ENCODE data around the gene TEX52. TPM values are rescaled to one million over a fixed set of nuclear protein-coding genes. Genes with fewer than 3 reads are reported as not detected.
A peak's percentile ranks its signal among the peaks of the same experiment; 100 is the strongest.

The TEX52 gene
- 1 to 10 TPM in 1 of 4 donors, under 1 TPM in 1, not detected in 2; 0.22 to 2.5 TPM for polyA plus RNA-seq
- long read RNA-seq, donor 1, result 0 reads
- long read RNA-seq, donor 2, result 0 reads
- long read RNA-seq, donor 3, result 0 reads
- long read RNA-seq, donor 4, result 0 reads
- long read RNA-seq, donor 5, result 0 reads
- long read RNA-seq, donor 6, result 0 reads
- long read RNA-seq, donor 7, result 0 reads
- long read RNA-seq, donor 8, result 0 reads
- long read RNA-seq, donor 9, result 0 reads
- long read RNA-seq, donor 10, result 0 reads

DNA sequence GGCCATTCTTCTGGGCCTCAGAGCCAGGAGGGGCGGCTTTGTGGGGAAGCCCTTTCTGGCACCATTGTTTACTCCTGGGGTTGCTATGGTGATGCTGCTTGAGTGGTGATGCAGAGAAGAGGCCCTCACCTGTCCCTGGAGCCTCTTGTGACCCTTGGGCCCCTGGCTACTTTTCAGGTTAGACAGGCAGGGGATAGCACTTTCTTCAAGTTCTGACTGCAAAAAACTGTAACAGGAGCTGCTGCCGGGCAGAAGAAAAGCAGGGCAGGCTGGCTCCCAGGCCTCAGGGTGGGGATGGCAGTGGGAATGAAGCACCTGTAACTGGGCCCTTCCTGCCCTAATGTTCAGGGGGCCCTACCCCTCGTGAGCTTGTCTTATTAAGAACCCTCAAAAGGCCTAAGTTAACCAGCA lies at the start of gene TEX52:
TEX52 (minus strand) TSS at position 19 of the 411 bp plus-strand sequence; CDS start at position 6, 13 bp downstream.
- H3K9me3 ChIP-seq (ENCODE audit: control insufficient read depth in 2 of 2, insufficient read depth in 1 of 2, low read depth in 1 of 2, low read length in 1 of 2), result no peaks in the 10 kb centered on the region
- peaks cover 0 to 39% (median 3%) of the 10 kb centered on the region in 3 donors for H3K4me1 ChIP-seq (ENCODE audit: control insufficient read depth in 3 of 3, insufficient read depth in 2 of 3, low read depth in 1 of 3, low read length in 2 of 3)
- H3K4me3 ChIP-seq (ENCODE audit: low read depth in 1 of 3, low read length in 3 of 3), result no peak within 1 kb of the TSS
- H3K27me3 ChIP-seq (ENCODE audit: control insufficient read depth in 3 of 3, insufficient read depth in 3 of 3, low read length in 3 of 3), result no peaks in the 10 kb centered on the region
- FAIRE-seq (no peak), DNase-seq (peak in 1 of 2 donors; percentile 62)
- H3K27ac ChIP-seq (ENCODE audit: low read depth in 1 of 3, low read length in 2 of 3), result peak within 1 kb of the TSS in 1 of 3 donors; percentile 26
- 34 to 78% (median 58%) methylated on average over 3 of the region's 3 CpGs for WGBS, 3 donors
- H3K36me3 ChIP-seq (ENCODE audit: control insufficient read depth in 3 of 3, insufficient read depth in 2 of 3, low read depth in 1 of 3, low read length in 3 of 3), result peaks cover 0 to 23% (median 0%) of the 10 kb centered on the region in 3 donors

- FAIRE-seq, result no peak
- H3K27ac ChIP-seq (ENCODE audit: low read depth in 1 of 3, low read length in 2 of 3), result no peak overlapping the region
- no peaks in the 10 kb centered on the region for H3K9me3 ChIP-seq (ENCODE audit: control insufficient read depth in 2 of 2, insufficient read depth in 1 of 2, low read depth in 1 of 2, low read length in 1 of 2)
- no peaks in the 10 kb centered on the region for H3K4me1 ChIP-seq (ENCODE audit: control insufficient read depth in 3 of 3, insufficient read depth in 2 of 3, low read depth in 1 of 3, low read length in 2 of 3)
- H3K4me3 ChIP-seq (ENCODE audit: low read depth in 1 of 3, low read length in 3 of 3), result no peak overlapping the region
- no peak for DNase-seq
- no peaks in the 10 kb centered on the region for H3K36me3 ChIP-seq (ENCODE audit: control insufficient read depth in 3 of 3, insufficient read depth in 2 of 3, low read depth in 1 of 3, low read length in 3 of 3)
- 94 to 97% (median 95%) methylated on average over 2 of the region's 2 CpGs for WGBS, 3 donors
- no peaks in the 10 kb centered on the region for H3K27me3 ChIP-seq (ENCODE audit: control insufficient read depth in 3 of 3, insufficient read depth in 3 of 3, low read length in 3 of 3)
Measured at GRCh38 chr12:2904260-2904659, 47.4 kb upstream of the TEX52 start.

- H3K27ac ChIP-seq (ENCODE audit: low read depth in 1 of 3, low read length in 2 of 3), result no peak overlapping the region
- no peaks in the 10 kb centered on the region for H3K4me1 ChIP-seq (ENCODE audit: control insufficient read depth in 3 of 3, insufficient read depth in 2 of 3, low read depth in 1 of 3, low read length in 2 of 3)
- H3K9me3 ChIP-seq (ENCODE audit: control insufficient read depth in 2 of 2, insufficient read depth in 1 of 2, low read depth in 1 of 2, low read length in 1 of 2), result no peaks in the 10 kb centered on the region
- no peak for DNase-seq
- WGBS, 3 donors, result 32 to 44% (median 41%) methylated on average over 4 of the region's 4 CpGs
- no peak for FAIRE-seq
- no peaks in the 10 kb centered on the region for H3K36me3 ChIP-seq (ENCODE audit: control insufficient read depth in 3 of 3, insufficient read depth in 2 of 3, low read depth in 1 of 3, low read length in 3 of 3)
- H3K4me3 ChIP-seq (ENCODE audit: low read depth in 1 of 3, low read length in 3 of 3), result no peak overlapping the region
- H3K27me3 ChIP-seq (ENCODE audit: control insufficient read depth in 3 of 3, insufficient read depth in 3 of 3, low read length in 3 of 3), result no peaks in the 10 kb centered on the region
Measured at GRCh38 chr12:2902272-2902880, 45.5 kb upstream of the TEX52 start.

DNA sequence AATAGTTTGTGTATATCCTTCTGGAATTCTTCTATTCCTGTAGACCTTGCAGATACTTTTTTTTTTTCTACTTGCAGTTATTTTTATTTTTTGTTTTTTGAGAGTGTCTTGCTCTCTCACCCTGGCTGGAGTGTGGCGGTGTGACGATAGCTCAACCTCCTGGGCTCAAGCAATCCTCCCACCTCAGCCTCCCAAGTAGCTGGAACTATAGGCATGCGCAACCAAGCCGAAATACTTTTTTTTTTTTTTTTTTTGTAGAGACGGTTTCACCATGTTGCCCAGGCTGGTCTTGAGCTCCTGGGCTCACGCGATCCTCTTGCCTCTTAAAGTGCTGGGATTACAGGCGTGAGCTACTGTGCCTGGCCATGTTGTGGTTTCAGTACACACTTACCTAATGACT lies 43.8 kb upstream of the TEX52 start:
- Histone ChIP-seq H3K27me3 (ENCODE audit: control insufficient read depth in 3 of 3, insufficient read depth in 3 of 3, low read length in 3 of 3) (no peaks in the 10 kb centered on the region), H3K4me1 (ENCODE audit: control insufficient read depth in 3 of 3, insufficient read depth in 2 of 3, low read depth in 1 of 3, low read length in 2 of 3) (no peaks in the 10 kb centered on the region), H3K27ac (ENCODE audit: low read depth in 1 of 3, low read length in 2 of 3) (no peak overlapping the region), H3K36me3 (ENCODE audit: control insufficient read depth in 3 of 3, insufficient read depth in 2 of 3, low read depth in 1 of 3, low read length in 3 of 3) (no peaks in the 10 kb centered on the region), H3K9me3 (ENCODE audit: control insufficient read depth in 2 of 2, insufficient read depth in 1 of 2, low read depth in 1 of 2, low read length in 1 of 2) (no peaks in the 10 kb centered on the region), H3K4me3 (ENCODE audit: low read depth in 1 of 3, low read length in 3 of 3) (no peak overlapping the region)
- 93 to 96% (median 93%) methylated on average over 8 of the region's 8 CpGs for WGBS, 3 donors
- no peak for DNase-seq
- no peak for FAIRE-seq

GRCh38 chr12:2897418-2897817 lies 40.6 kb upstream of the TEX52 start:
- FAIRE-seq (no peak), DNase-seq (no peak)
- WGBS, 3 donors, result 94 to 99% (median 95%) methylated on average over 5 of the region's 5 CpGs
- no peak overlapping the region for H3K27ac ChIP-seq (ENCODE audit: low read depth in 1 of 3, low read length in 2 of 3)
- H3K9me3 ChIP-seq (ENCODE audit: control insufficient read depth in 2 of 2, insufficient read depth in 1 of 2, low read depth in 1 of 2, low read length in 1 of 2), result no peaks in the 10 kb centered on the region
- no peaks in the 10 kb centered on the region for H3K27me3 ChIP-seq (ENCODE audit: control insufficient read depth in 3 of 3, insufficient read depth in 3 of 3, low read length in 3 of 3)
- no peak overlapping the region for H3K4me3 ChIP-seq (ENCODE audit: low read depth in 1 of 3, low read length in 3 of 3)
- no peaks in the 10 kb centered on the region for H3K4me1 ChIP-seq (ENCODE audit: control insufficient read depth in 3 of 3, insufficient read depth in 2 of 3, low read depth in 1 of 3, low read length in 2 of 3)
- H3K36me3 ChIP-seq (ENCODE audit: control insufficient read depth in 3 of 3, insufficient read depth in 2 of 3, low read depth in 1 of 3, low read length in 3 of 3), result no peaks in the 10 kb centered on the region

GRCh38 chr12:2895511-2895910 lies 38.7 kb upstream of the TEX52 start:
- Histone ChIP-seq H3K4me3 (ENCODE audit: low read depth in 1 of 3, low read length in 3 of 3) (no peak overlapping the region), H3K36me3 (ENCODE audit: control insufficient read depth in 3 of 3, insufficient read depth in 2 of 3, low read depth in 1 of 3, low read length in 3 of 3) (no peaks in the 10 kb centered on the region), H3K27ac (ENCODE audit: low read depth in 1 of 3, low read length in 2 of 3) (no peak overlapping the region), H3K9me3 (ENCODE audit: control insufficient read depth in 2 of 2, insufficient read depth in 1 of 2, low read depth in 1 of 2, low read length in 1 of 2) (no peaks in the 10 kb centered on the region), H3K27me3 (ENCODE audit: control insufficient read depth in 3 of 3, insufficient read depth in 3 of 3, low read length in 3 of 3) (no peaks in the 10 kb centered on the region), H3K4me1 (ENCODE audit: control insufficient read depth in 3 of 3, insufficient read depth in 2 of 3, low read depth in 1 of 3, low read length in 2 of 3) (no peaks in the 10 kb centered on the region)
- FAIRE-seq, result no peak
- WGBS, 3 donors, result 71 to 82% (median 79%) methylated on average over 2 of the region's 2 CpGs
- no peak for DNase-seq

DNA sequence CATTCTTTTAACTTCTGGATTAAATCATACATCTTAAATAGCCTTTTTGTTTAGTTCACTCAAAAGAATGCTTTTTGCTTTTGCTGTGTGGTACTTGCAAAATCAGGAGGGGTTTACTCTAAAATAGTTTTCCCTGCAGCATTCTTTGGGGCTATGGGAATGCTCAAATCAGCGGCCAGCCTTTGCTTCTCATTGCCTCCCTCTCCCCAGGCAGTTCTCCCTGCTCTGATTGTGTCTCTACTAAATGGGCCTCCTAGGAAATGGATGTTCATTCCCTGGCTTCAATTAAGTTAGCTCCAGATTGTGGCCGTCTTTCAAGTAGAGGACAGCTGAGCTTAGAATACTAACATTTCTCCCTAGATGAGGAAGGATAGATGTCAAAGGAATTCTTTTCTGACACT lies 38.2 kb upstream of the TEX52 start:
- DNase-seq, result no peak
- no peak for FAIRE-seq
- WGBS, 3 donors, result 42 to 83% (median 68%) methylated on average over 2 of the region's 2 CpGs

GRCh38 chr12:2893007-2893406 lies 36.2 kb upstream of the TEX52 start:
- Histone ChIP-seq H3K27me3 (ENCODE audit: control insufficient read depth in 3 of 3, insufficient read depth in 3 of 3, low read length in 3 of 3) (no peaks in the 10 kb centered on the region), H3K4me3 (ENCODE audit: low read depth in 1 of 3, low read length in 3 of 3) (no peak overlapping the region), H3K36me3 (ENCODE audit: control insufficient read depth in 3 of 3, insufficient read depth in 2 of 3, low read depth in 1 of 3, low read length in 3 of 3) (peaks cover 0 to 4% (median 0%) of the 10 kb centered on the region in 3 donors), H3K27ac (ENCODE audit: low read depth in 1 of 3, low read length in 2 of 3) (no peak overlapping the region), H3K4me1 (ENCODE audit: control insufficient read depth in 3 of 3, insufficient read depth in 2 of 3, low read depth in 1 of 3, low read length in 2 of 3) (peaks cover 0 to 5% (median 0%) of the 10 kb centered on the region in 3 donors), H3K9me3 (ENCODE audit: control insufficient read depth in 2 of 2, insufficient read depth in 1 of 2, low read depth in 1 of 2, low read length in 1 of 2) (no peaks in the 10 kb centered on the region)
- no peak for FAIRE-seq
- no peak for DNase-seq
- WGBS, 3 donors, result 86 to 91% (median 88%) methylated on average over 8 of the region's 8 CpGs

More for the DNA sequence above, 38.2 kb upstream of the TEX52 start:
- Histone ChIP-seq H3K27me3 (ENCODE audit: control insufficient read depth in 3 of 3, insufficient read depth in 3 of 3, low read length in 3 of 3) (no peaks in the 10 kb centered on the region), H3K9me3 (ENCODE audit: control insufficient read depth in 2 of 2, insufficient read depth in 1 of 2, low read depth in 1 of 2, low read length in 1 of 2) (no peaks in the 10 kb centered on the region), H3K4me1 (ENCODE audit: control insufficient read depth in 3 of 3, insufficient read depth in 2 of 3, low read depth in 1 of 3, low read length in 2 of 3) (peaks cover 0 to 2% (median 0%) of the 10 kb centered on the region in 3 donors), H3K4me3 (ENCODE audit: low read depth in 1 of 3, low read length in 3 of 3) (no peak overlapping the region), H3K36me3 (ENCODE audit: control insufficient read depth in 3 of 3, insufficient read depth in 2 of 3, low read depth in 1 of 3, low read length in 3 of 3) (no peaks in the 10 kb centered on the region), H3K27ac (ENCODE audit: low read depth in 1 of 3, low read length in 2 of 3) (no peak overlapping the region)
